Hematopoietic multipotent progenitor cell treated with erythropoietin and hydrocortisone succinate and interleukin-3 and kit ligand, for 8 days (in vitro differentiated cells): ENCODE measurements around the gene ZEB2.
A peak's percentile ranks its signal among the peaks of the same experiment; 100 is the strongest.

Source experiments
- DNase-seq: peaks from one replicate; pipeline ENCODE4 v3.0.0-alpha.2; 2015

Gene ZEB2

GRCh38 chr2:144447535-144447934 is 72.4 kb downstream of the ZEB2 start:
- no peak for DNase-seq

DNA sequence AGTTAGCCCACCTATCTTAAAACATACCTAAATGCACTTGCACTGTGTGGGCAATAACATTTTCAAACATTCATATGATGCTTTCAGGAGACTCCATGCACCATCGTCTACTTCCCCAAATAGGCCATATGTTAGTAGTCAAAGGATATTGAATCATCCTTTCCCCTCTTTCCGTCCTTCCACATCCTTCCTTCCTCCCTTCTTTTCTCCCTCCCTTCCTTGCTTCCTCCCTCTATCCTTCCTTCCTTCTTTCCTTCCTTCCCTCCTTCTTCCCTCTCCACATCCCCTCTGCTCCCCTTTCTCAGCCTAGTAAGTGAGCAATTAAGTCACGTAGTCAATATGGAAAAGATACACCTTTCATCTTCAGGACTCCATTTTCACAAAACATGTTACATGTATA is 73.8 kb downstream of the ZEB2 start:
- DNase-seq = no peak

- no peak for DNase-seq
Observed at GRCh38 chr2:144445196-144445595, 74.7 kb downstream of the ZEB2 start.

- DNase-seq = no peak
Observed at GRCh38 chr2:144443837-144444817, 75.8 kb downstream of the ZEB2 start.

DNA sequence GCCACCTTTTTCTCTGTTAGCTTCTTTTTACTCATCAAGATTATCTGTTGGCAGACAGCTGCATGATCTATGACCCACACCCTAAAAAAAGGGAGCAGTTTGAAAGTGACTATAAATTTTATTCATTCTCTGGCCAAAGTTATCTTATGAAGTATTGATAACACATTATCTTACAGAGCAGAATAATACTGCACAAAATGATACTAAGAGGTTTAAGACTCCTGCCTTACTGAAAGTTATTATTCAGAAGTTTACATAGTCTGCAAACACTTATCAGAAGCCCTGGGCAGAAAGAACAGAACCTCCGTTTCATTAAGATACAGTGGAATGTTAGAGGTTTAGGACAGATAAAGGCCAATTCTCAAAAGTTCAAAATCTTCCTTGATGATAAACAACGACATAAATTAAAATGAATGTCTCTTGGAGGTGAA is 78.2 kb downstream of the ZEB2 start:
- peak; percentile 98 for DNase-seq

DNA sequence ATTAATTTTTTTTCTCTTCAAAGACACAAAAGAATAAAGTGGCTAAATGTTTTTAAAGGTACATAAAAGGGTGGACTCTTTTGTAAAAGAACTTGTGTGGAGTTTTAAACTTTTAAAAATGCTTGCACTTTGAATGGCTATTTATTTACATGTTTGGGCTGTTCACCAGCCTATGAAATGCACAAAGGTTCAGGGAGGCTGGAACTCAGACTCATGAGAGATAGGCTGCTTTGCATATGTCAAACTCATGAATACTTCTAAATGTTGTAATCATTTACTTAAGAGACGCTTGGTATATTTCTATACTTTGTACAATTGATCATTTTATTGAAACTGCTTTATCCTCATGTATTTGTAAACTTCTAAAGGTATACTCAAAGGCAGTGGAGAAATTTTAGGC is 79.9 kb downstream of the ZEB2 start:
- peak; percentile 46 for DNase-seq

- DNase-seq = no peak
Observed at GRCh38 chr2:144438801-144439631, 80.9 kb downstream of the ZEB2 start.

DNA sequence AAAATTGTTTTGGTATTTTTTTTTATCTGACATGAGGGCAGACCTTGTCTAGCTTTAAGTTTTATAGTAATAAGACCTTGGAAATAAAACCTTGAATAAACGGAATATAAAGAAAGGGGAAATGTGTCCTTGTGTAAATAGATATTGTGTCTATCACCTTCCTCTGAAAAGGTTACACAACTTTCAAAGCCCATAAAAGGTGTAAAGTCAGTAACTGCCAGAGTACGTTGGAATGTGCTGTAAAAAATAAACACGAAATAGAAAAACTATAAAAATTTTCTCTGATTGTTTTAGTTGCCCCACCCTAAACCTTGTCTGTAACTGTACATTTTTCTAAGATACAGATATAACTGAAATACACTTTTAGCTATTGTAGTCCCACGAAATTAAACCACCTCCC is 82.3 kb downstream of the ZEB2 start:
- no peak for DNase-seq

GRCh38 chr2:144434425-144435222 is 85.3 kb downstream of the ZEB2 start:
- peak; percentile 48 for DNase-seq

DNA sequence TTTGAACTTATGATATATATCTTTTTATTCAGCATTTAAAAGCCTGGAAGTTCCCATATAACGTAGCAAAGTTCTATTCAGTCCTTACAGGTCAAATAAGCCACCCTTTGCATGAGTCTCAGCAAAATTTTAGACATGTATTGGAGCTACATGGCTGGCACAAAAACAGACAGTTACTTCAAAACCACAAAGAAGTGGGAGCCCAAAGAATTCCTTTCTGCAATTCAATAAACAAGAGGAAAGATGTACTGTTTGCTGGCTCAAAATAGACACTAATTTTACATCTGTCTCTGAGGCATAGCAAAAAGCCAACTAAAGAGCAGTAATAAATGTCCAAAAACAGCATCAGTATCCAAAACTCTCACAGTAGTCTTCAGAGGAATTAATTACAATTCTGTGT is 87.0 kb downstream of the ZEB2 start:
- DNase-seq = no peak

- DNase-seq = no peak
Observed at GRCh38 chr2:144431998-144432397, 87.9 kb downstream of the ZEB2 start.

DNA sequence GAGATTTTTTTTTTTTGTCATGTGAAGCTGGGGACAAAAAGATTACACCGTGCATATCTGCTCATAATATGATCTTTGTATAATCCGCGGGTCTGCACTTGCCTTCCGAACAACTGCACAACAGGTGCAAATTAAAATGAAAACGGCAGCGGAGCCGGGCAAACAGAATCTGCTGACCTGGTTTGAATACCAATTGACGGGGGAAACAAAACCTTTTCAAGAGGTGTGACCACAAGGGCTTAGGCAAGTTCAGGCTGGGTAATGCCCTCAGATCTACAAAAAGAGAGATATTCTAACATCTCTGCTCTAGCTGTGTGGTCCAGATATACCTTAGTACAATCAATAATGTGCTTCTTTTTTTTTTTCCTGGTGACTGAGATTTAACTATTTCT is 88.5 kb downstream of the ZEB2 start:
- no peak for DNase-seq

GRCh38 chr2:144430722-144431391 is 89.1 kb downstream of the ZEB2 start:
- no peak for DNase-seq

DNA sequence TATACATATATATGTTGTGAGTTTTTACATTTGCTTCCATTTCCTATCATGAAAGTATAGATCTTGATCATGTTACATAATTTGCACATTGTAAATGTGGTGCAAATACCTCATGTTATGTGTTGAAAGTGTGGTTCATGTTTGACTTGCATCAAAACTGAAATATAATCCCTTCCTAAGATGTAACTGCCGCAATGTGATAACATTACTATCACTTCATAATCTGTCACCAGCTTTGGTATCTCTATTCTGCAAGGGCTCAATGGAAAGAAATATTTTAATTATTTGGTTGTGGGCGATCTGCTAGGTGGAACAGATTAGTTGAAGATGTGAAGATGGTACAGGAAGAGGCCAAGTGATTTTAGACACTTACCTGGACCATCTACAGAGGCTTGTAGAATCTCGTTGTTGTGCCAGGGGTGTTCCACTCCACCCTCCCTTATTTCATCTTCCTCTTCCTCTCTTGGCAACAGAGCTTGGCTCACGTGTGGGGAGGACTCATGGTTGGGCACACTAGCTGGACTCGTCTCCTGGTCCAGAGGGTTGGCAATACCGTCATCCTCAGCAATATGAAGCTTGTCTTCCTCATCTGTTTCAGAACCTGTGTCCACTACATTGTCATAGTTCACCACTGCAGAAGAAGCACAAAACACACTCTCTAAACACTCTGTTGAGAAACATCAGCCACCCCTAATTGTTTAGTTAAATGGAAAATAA is 90.4 kb downstream of the ZEB2 start:
- peak; percentile 41 for DNase-seq

GRCh38 chr2:144426981-144427479 is 92.9 kb downstream of the ZEB2 start:
- DNase-seq = no peak

DNA sequence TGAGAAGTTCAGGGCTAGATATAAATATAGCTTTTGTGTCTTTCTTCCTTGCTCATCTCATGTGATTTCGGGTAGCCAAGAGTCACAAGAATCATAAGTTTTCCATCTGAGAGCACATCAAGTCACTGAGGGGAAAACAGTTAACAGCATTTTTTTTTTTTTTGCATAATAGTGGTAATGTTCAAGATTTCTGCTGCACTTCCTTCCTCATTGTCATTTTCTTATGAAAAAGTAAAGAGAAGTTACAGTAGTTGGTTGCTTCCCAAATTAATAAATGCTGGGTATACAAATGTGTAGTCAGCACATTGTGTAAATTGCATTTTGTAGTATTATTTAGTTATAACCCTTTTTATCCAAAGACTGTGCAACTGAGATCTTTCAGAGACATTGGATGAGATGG is 93.6 kb downstream of the ZEB2 start:
- no peak for DNase-seq

DNA sequence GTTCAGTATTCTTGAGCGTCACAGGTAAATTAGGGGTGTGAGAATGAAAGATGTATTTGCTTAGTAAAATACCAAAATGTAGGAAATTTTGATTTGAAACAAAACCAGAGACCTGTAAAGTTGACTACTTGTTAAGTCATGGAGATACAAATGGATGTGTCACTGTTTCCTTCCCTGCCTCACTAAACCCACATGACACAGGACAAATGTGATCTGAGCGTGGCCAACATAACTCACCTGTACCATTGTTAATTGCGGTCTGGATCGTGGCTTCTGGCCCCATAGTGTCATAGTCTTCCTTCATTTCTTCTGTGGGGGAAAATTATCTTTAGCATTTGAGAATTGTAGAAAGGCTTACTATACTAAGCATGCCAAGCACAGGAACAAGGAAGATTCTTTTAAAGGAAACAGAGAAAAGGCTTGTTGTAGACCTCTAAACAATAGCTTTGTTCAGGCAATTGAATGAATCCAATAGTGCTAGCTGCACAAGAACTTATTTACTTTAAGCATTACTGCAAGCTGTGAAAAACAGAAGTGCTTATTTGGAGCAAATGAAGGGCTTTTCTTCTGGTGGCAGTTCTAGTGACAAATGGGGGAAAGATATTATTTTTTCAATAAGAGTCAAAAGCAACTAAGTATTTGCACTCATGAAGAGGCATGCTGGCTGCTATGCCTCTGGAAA is 95.2 kb downstream of the ZEB2 start:
- no peak for DNase-seq

- no peak for DNase-seq
Observed at GRCh38 chr2:144421606-144422510, 98.1 kb downstream of the ZEB2 start.

GRCh38 chr2:144419218-144419617 is 100.7 kb downstream of the ZEB2 start:
- no peak for DNase-seq

DNA sequence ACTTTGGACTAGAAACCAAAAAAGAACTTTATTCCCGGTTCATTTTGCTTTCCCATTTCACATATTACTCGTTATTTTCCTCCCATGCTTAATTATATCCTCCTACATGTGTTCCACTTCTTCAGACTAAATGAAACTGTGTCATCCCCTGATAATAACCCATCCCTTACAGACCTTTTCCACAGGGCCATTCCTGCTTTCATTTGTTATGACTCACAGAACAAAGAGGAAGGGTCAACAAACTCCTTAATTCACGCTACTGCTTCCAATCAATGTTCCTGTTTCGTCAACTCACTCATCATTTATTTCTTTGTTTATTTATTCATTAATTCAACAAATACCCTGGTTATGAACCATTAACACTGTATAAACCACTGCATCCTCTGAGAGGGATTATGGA is 104.5 kb downstream of the ZEB2 start:
- DNase-seq = no peak
